OCI-LY1 (cell line): Measurements from ENCODE around the gene PRKCA.

Source experiments
- H2AFZ ChIP-seq: fragments of 200-600 bp; sonication (generic), shearing (Covaris generic); 2 replicates; pipeline ENCODE4 v1.6.0; 2014; ENCODE audit warnings: antibody characterized with exemption, mild to moderate bottlenecking, low read length
- H3F3A ChIP-seq: fragments of 200-600 bp; sonication (generic), shearing (Covaris generic); 2 replicates; pipeline ENCODE4 v1.6.0; 2014; ENCODE audit warnings: mild to moderate bottlenecking, antibody characterized with exemption, low read length, moderate library complexity; ENCODE audit not compliant: insufficient read depth
- H3K27ac ChIP-seq: fragments of 200-600 bp; sonication (generic); 2 replicates; pipeline ENCODE4 v1.5.1; 2014; ENCODE audit warnings: low read length, mixed run types, mild to moderate bottlenecking, low read depth; ENCODE audit not compliant: poor library complexity, severe bottlenecking
- H3K27me3 ChIP-seq: fragments of 200-600 bp; sonication (generic); 2 replicates; pipeline ENCODE4 v1.6.0; 2014; ENCODE audit warnings: antibody characterized with exemption, mild to moderate bottlenecking, low read length, moderate library complexity; ENCODE audit not compliant: insufficient read depth
- H3K36me3 ChIP-seq: fragments of 200-600 bp; sonication (generic); 2 replicates; pipeline ENCODE4 v1.6.1; 2014; ENCODE audit warnings: mild to moderate bottlenecking, antibody characterized with exemption, low read length, moderate library complexity, mixed read lengths; ENCODE audit not compliant: insufficient read depth
- H3K4me1 ChIP-seq: fragments of 200-600 bp; sonication (generic); 2 replicates; pipeline ENCODE4 v1.5.1; 2014; ENCODE audit warnings: mild to moderate bottlenecking, low read length, moderate library complexity; ENCODE audit not compliant: insufficient read depth, severe bottlenecking
- H3K4me2 ChIP-seq: fragments of 200-600 bp; sonication (generic), shearing (Covaris generic); 2 replicates; pipeline ENCODE4 v1.6.1; 2014; ENCODE audit warnings: low read length
- H3K4me3 ChIP-seq: fragments of 200-600 bp; sonication (generic); 2 replicates; pipeline ENCODE4 v1.5.1; 2014; ENCODE audit warnings: low read length, low read depth, mild to moderate bottlenecking, mixed read lengths; ENCODE audit not compliant: poor library complexity, severe bottlenecking
- H3K79me2 ChIP-seq: fragments of 200-600 bp; shearing (Covaris generic); 2 replicates; pipeline ENCODE4 v1.6.1; 2016; ENCODE audit warnings: mixed run types, low read length, mixed read lengths; ENCODE audit not compliant: insufficient read depth
- H3K9ac ChIP-seq: fragments of 200-600 bp; sonication (generic), shearing (Covaris generic); 2 replicates; pipeline ENCODE4 v1.6.1; 2014; ENCODE audit warnings: mild to moderate bottlenecking, low read length, mixed read lengths
- H3K9me2 ChIP-seq: fragments of 200-600 bp; sonication (generic), shearing (Covaris generic); 2 replicates; pipeline ENCODE4 v1.6.1; 2014; ENCODE audit warnings: low read depth, mild to moderate bottlenecking, low read length, mixed read lengths
- H3K9me3 ChIP-seq: fragments of 200-600 bp; shearing (Covaris generic); 2 replicates; pipeline ENCODE4 v1.6.1; 2014; ENCODE audit warnings: low read length, mixed read lengths
- H4K20me1 ChIP-seq: fragments of 200-600 bp; sonication (generic), shearing (Covaris generic); 2 replicates; pipeline ENCODE4 v1.6.0; 2016; ENCODE audit warnings: mild to moderate bottlenecking, low read length; ENCODE audit not compliant: insufficient read depth
- EZH2 ChIP-seq: fragments of 200-600 bp; sonication (generic), shearing (Covaris generic); IDR thresholded peaks from 2 replicates; pipeline ENCODE4 v1.8.0; 2017; ENCODE audit warnings: borderline replicate concordance, mixed run types, mild to moderate bottlenecking, antibody characterized with exemption, low read length, moderate library complexity, mixed read lengths
- TF ChIP-seq, protein P1 (sequence below): fragments of 200-600 bp; sonication (generic), shearing (Covaris generic); IDR thresholded peaks from 2 replicates; pipeline ENCODE4 v1.5.1; 2017; ENCODE audit warnings: mild to moderate bottlenecking, antibody characterized with exemption, low read length, moderate library complexity, mixed read lengths

The PRKCA gene

DNA sequence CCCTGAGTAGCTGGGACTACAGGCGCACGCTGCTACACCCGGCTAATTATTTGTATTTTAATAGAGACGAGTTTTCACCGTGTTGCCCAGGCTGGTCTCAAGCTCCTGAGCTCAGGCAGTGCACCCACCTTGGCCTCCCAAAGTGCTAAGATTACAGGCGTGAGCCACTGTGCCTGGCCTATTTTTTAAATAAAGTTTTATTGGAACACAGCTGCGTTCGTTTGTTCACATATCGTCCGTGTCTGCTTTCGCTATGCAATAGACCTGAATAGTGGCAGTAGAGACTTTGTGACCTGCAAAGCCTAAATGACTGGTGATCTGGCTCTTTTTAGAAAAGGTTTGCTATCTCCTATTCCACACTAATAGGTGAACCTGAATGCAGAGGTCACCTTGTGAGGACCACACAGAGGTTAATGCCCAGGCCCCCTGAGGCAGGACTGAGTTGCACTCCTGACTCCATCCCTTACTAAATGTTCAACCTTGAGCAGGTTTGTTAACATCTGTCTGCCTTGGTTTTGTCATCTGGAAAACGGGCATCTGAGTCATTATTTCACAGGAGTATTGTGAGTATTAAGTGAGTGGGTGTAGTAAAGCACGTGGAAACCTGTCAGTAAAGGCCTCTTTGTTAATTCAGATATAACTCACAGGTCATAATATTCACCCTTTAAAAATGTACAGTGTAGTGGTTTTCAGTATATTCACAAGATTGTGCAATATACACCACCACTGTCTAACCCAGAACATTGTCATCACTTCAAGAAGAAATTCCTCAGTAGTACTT is 375.0 kb downstream of the PRKCA start:
- TF ChIP-seq EZH2: no peak
- Histone ChIP-seq H3K36me3 (peaks cover 3% of the 10 kb centered on the region; the same call in 1 of the 2 replicates), H3K9me2 (no peaks in the 10 kb centered on the region), H3K79me2 (no peaks in the 10 kb centered on the region), H2AFZ (no peak overlapping the region), H4K20me1 (no peaks in the 10 kb centered on the region), H3K9me3 (no peaks in the 10 kb centered on the region), H3K27me3 (no peaks in the 10 kb centered on the region), H3F3A (no peaks in the 10 kb centered on the region), H3K27ac (no peak overlapping the region), H3K4me1 (peaks cover 16% of the 10 kb centered on the region), H3K4me3 (no peak overlapping the region), H3K4me2 (no peak overlapping the region), H3K9ac (no peak overlapping the region)

DNA sequence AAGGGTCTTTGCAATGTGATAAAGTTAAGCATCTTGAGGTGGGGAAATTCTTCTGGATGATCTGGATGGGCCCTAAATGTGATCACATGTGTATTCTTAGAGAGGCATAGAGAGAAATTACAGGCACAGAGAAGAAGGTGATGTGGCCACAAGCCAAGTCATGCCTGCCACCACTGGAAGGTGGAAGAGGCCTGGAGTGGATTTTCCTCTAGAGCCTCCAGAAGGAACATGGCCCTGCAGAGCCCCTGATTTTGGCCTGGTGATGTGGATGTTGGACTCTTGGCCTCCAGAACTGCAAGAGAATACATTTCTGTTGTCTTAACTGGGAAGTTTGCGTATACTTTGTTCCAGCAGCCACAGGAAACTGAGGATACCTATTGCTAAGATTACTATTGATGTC is 375.6 kb downstream of the PRKCA start:
- H3K4me2 ChIP-seq: no peak overlapping the region
- no peak overlapping the region for H3K9ac ChIP-seq
- H4K20me1 ChIP-seq: no peaks in the 10 kb centered on the region
- peaks cover 3% of the 10 kb centered on the region; the same call in 1 of the 2 replicates for H3K36me3 ChIP-seq
- no peaks in the 10 kb centered on the region for H3K9me3 ChIP-seq
- no peaks in the 10 kb centered on the region for H3K27me3 ChIP-seq
- TF ChIP-seq EZH2: no peak
- TF ChIP-seq, protein P1, sequence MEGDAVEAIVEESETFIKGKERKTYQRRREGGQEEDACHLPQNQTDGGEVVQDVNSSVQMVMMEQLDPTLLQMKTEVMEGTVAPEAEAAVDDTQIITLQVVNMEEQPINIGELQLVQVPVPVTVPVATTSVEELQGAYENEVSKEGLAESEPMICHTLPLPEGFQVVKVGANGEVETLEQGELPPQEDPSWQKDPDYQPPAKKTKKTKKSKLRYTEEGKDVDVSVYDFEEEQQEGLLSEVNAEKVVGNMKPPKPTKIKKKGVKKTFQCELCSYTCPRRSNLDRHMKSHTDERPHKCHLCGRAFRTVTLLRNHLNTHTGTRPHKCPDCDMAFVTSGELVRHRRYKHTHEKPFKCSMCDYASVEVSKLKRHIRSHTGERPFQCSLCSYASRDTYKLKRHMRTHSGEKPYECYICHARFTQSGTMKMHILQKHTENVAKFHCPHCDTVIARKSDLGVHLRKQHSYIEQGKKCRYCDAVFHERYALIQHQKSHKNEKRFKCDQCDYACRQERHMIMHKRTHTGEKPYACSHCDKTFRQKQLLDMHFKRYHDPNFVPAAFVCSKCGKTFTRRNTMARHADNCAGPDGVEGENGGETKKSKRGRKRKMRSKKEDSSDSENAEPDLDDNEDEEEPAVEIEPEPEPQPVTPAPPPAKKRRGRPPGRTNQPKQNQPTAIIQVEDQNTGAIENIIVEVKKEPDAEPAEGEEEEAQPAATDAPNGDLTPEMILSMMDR: no peak
- no peaks in the 10 kb centered on the region for H3K79me2 ChIP-seq
- no peak overlapping the region for H2AFZ ChIP-seq
- no peak overlapping the region for H3K27ac ChIP-seq
- no peak overlapping the region for H3K4me3 ChIP-seq
- H3K9me2 ChIP-seq: no peaks in the 10 kb centered on the region
- peaks cover 10% of the 10 kb centered on the region for H3K4me1 ChIP-seq
- H3F3A ChIP-seq: no peaks in the 10 kb centered on the region

DNA sequence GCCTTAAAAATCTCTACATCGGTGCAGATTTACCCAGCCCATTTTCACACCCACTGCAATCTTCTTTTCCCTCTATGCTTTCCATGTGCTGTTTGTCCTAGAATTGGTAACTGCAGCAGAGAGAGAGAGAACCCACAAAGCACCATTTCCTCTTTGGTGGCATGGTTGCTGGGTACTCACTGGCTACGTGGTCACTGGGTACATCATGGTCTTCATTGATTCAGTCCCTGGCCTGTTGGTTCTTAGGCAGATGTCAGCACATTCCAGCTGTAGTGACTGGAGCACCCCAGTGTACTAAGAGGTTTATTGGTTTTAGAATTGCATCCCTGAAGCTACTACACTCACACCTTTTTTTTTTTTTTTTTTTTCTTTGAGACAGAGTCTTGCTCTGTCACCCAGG is 376.4 kb downstream of the PRKCA start:
- no peak for TF ChIP-seq EZH2
- TF ChIP-seq, protein P1: no peak
- no peak overlapping the region for H2AFZ ChIP-seq
- H3K79me2 ChIP-seq: no peaks in the 10 kb centered on the region
- peaks cover 2% of the 10 kb centered on the region for H3K4me1 ChIP-seq
- no peak overlapping the region for H3K27ac ChIP-seq
- H3K9me3 ChIP-seq: no peaks in the 10 kb centered on the region
- H3K9me2 ChIP-seq: no peaks in the 10 kb centered on the region
- H4K20me1 ChIP-seq: no peaks in the 10 kb centered on the region
- H3K9ac ChIP-seq: no peak overlapping the region
- no peak overlapping the region for H3K4me2 ChIP-seq
- peaks cover 3% of the 10 kb centered on the region; the same call in 1 of the 2 replicates for H3K36me3 ChIP-seq
- H3K4me3 ChIP-seq: no peak overlapping the region
- no peaks in the 10 kb centered on the region for H3K27me3 ChIP-seq
- H3F3A ChIP-seq: no peaks in the 10 kb centered on the region
